Liver (tissue), 9 donors: ENCODE data around the gene PDZD2. TPM values are rescaled to one million over a fixed set of nuclear protein-coding genes. Genes with fewer than 3 reads are reported as not detected.

Source experiments
- DNase-seq: peaks from one replicate; pipeline ENCODE4 v3.0.0-alpha.2; 2017; ENCODE audit warnings: low spot score
- H3K27ac ChIP-seq, 2 donors: one replicate each; pipeline ENCODE4 v1.7.0; 2013; ENCODE audit warnings: inconsistent platforms in 2 of 2, low read length in 2 of 2, control low read depth in 1 of 2, low read depth in 1 of 2, mild to moderate bottlenecking in 1 of 2
- H3K27me3 ChIP-seq, 4 donors: one replicate each; pipeline versions ENCODE4 v1.6.1 to v1.7.0; 2013; ENCODE audit warnings: low read length in 3 of 4, inconsistent platforms in 1 of 4, mild to moderate bottlenecking in 1 of 4, moderate library complexity in 1 of 4; ENCODE audit not compliant: control insufficient read depth in 4 of 4, insufficient read depth in 4 of 4
- H3K36me3 ChIP-seq, 4 donors: one replicate each; pipeline versions ENCODE4 v1.6.1 to v1.7.0; 2013; ENCODE audit warnings: low read length in 3 of 4, mild to moderate bottlenecking in 3 of 4, low read depth in 1 of 4, moderate library complexity in 1 of 4; ENCODE audit not compliant: control insufficient read depth in 4 of 4, insufficient read depth in 3 of 4
- H3K4me1 ChIP-seq, 4 donors: one replicate each; pipeline versions ENCODE4 v1.6.1 to v1.7.0; 2013; ENCODE audit warnings: low read length in 3 of 4, mild to moderate bottlenecking in 3 of 4, moderate library complexity in 1 of 4; ENCODE audit not compliant: control insufficient read depth in 4 of 4, insufficient read depth in 4 of 4
- H3K4me3 ChIP-seq, 3 donors: one replicate each; pipeline versions ENCODE4 v1.6.1 to v1.7.0; 2013; ENCODE audit warnings: low read length in 3 of 3, control low read depth in 1 of 3, low read depth in 1 of 3, mild to moderate bottlenecking in 1 of 3
- H3K9ac ChIP-seq, 2 donors: one replicate each; pipeline ENCODE4 v1.7.0; 2013; ENCODE audit warnings: low read length in 2 of 2, mild to moderate bottlenecking in 2 of 2, moderate library complexity in 2 of 2, control low read depth in 1 of 2, low read depth in 1 of 2
- H3K9me3 ChIP-seq, 4 donors: one replicate each; pipeline versions ENCODE4 v1.6.1 to v1.7.0; 2013; ENCODE audit warnings: low read length in 3 of 4; ENCODE audit not compliant: control insufficient read depth in 4 of 4
- EGR1 ChIP-seq, 2 donors: IDR thresholded peaks; 2 replicates each; pipeline ENCODE4 v1.6.1; 2016 to 2018; ENCODE audit warnings: antibody characterized with exemption in 2 of 2, low read depth in 2 of 2
- FOXA1 ChIP-seq: IDR thresholded peaks from 2 replicates; pipeline ENCODE4 v1.6.1; 2016; ENCODE audit warnings: antibody characterized with exemption
- FOXA2 ChIP-seq: IDR thresholded peaks from 2 replicates; pipeline ENCODE4 v1.6.1; 2016; ENCODE audit warnings: antibody characterized with exemption
- GABPA ChIP-seq, 2 donors: IDR thresholded peaks in 1 of 2; conservative IDR thresholded peaks in 1 of 2; 2 replicates each; pipeline ENCODE4 v1.6.1; 2016; ENCODE audit warnings: antibody characterized with exemption in 2 of 2, mild to moderate bottlenecking in 1 of 2, moderate library complexity in 1 of 2
- HNF4A ChIP-seq, 2 donors: conservative IDR thresholded peaks; 2 replicates each; pipeline ENCODE4 v1.6.1; 2016; ENCODE audit warnings: antibody characterized with exemption in 2 of 2, mild to moderate bottlenecking in 2 of 2
- HNF4G ChIP-seq: IDR thresholded peaks from 2 replicates; pipeline ENCODE4 v1.6.1; 2016; ENCODE audit warnings: antibody characterized with exemption
- JUND ChIP-seq, 2 donors: IDR thresholded peaks; 2 replicates each; pipeline ENCODE4 v1.6.1; 2016; ENCODE audit warnings: antibody characterized with exemption in 2 of 2
- NR2F2 ChIP-seq: IDR thresholded peaks from 2 replicates; pipeline ENCODE4 v1.6.1; 2016; ENCODE audit warnings: antibody characterized with exemption
- RAD21 ChIP-seq, 2 donors: IDR thresholded peaks; 2 replicates each; pipeline ENCODE4 v1.6.1; 2016; ENCODE audit warnings: antibody characterized with exemption in 2 of 2, mild to moderate bottlenecking in 2 of 2
- RXRA ChIP-seq, 2 donors: IDR thresholded peaks; 2 replicates each; pipeline ENCODE4 v1.6.1; 2017 to 2018; ENCODE audit warnings: antibody characterized with exemption in 2 of 2, mild to moderate bottlenecking in 1 of 2
- SP1 ChIP-seq: IDR thresholded peaks from 2 replicates; pipeline ENCODE4 v1.6.1; 2018; ENCODE audit warnings: antibody characterized with exemption, mild to moderate bottlenecking
- TAF1 ChIP-seq: conservative IDR thresholded peaks from 2 replicates; pipeline ENCODE4 v1.6.1; 2016; ENCODE audit warnings: antibody characterized with exemption, mild to moderate bottlenecking
- YY1 ChIP-seq: IDR thresholded peaks from 2 replicates; pipeline ENCODE4 v1.6.1; 2016; ENCODE audit warnings: antibody characterized with exemption, mild to moderate bottlenecking
- WGBS: extraction: QIAGEN DNeasy Blood & Tissue Kit; methylation state at CpG from one replicate; pipeline ENCODE4 v1.1.7; 2013; 5-methylcytosine and 5-hydroxymethylcytosine counted together
- polyA plus RNA-seq, 2 donors: library from polyadenylated mRNA; stranded (reverse) in 1 of 2; unstranded in 1 of 2; fragments of 200-250 nt in 1 of 2; fragments of >200 nt in 1 of 2; fragmentation: Nextera tagmentation in 1 of 2; extraction: Ambion mirVana in 1 of 2; gene quantifications; one replicate each; pipeline versions ENCODE4 v1.2.1 to v1.2.3, GENCODE V29; 2013 to 2015
- total RNA-seq, 2 donors: library from RNA; depleted of rRNA; stranded (reverse); fragments of >200 nt; gene quantifications; one replicate each; pipeline ENCODE4 v1.2.3, GENCODE V29; 2014
- TF ChIP-seq, protein P1 (sequence below): IDR thresholded peaks from 2 replicates; pipeline ENCODE4 v1.6.1; 2016; ENCODE audit warnings: antibody characterized with exemption, mild to moderate bottlenecking
- TF ChIP-seq, protein P2 (sequence below): fragments of 150-350 bp; IDR thresholded peaks from 2 replicates; pipeline ENCODE4 v1.5.1; 2017; ENCODE audit warnings: improper control_type of control experiment, low read depth, low read length; ENCODE audit not compliant: missing input control
- TF ChIP-seq, protein P3 (sequence below): IDR thresholded peaks from 2 replicates; pipeline ENCODE4 v1.6.1; 2016; ENCODE audit warnings: antibody characterized with exemption
- TF ChIP-seq, protein P4 (sequence below): IDR thresholded peaks from 2 replicates; pipeline ENCODE4 v1.6.1; 2016; ENCODE audit warnings: antibody characterized with exemption
- TF ChIP-seq, protein P5 (sequence below): IDR thresholded peaks from 2 replicates; pipeline ENCODE4 v1.6.1; 2016; ENCODE audit warnings: antibody characterized with exemption
- donor health status: healthy.
- donor health status: healthy.
- donor health status: healthy.
- donor health status: healthy.
- donor health status: healthy.

Gene PDZD2
- total and polyA plus RNA-seq, 4 donors = 0.27 to 1.1 (median 0.54) TPM

DNA sequence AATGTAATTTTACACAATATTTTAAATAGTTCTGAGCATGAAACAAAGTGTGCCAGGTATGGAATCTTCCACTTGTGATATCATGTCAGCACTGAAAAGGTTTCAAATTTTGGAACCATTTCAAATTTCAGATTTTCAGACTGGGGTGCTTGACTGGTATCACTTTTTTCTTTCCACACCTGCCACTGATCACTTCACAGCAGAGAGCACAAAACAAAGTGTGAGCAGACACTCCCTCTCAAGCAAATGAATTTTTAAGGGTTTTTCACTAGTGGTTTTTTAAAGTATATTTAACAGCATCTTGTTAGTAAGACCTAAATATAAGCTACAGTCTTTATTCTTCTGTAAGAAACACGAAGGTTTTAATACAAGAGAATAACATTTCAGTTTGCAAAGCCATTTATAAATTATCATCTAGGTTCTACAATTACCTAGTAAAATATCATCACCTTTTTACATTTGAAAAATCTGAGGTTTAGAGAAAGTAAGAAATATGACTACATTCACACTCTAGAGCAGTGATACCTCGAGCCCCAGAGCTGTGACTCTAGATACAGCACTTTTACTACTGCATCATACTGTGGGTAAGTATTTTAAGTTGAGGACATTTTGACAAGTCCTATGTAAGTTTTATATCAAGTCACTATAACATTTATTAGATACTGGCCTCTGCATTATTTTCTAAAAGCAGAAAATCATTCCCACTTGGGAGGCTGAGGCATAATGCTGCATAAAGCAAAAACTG lies 520.6 kb downstream of the PDZD2 start:
- TF ChIP-seq SP1 = no peak
- no peak for TF ChIP-seq HNF4G
- no peak for TF ChIP-seq YY1
- TF ChIP-seq EGR1 (IDR thresholded peaks at IDR 0.05; ENCODE audit: low read depth in 2 of 2) = no peak
- TF ChIP-seq FOXA1 = no peak
- TF ChIP-seq HNF4A (conservative IDR thresholded peaks at IDR 0.05) = no peak
- TF ChIP-seq, protein P1, sequence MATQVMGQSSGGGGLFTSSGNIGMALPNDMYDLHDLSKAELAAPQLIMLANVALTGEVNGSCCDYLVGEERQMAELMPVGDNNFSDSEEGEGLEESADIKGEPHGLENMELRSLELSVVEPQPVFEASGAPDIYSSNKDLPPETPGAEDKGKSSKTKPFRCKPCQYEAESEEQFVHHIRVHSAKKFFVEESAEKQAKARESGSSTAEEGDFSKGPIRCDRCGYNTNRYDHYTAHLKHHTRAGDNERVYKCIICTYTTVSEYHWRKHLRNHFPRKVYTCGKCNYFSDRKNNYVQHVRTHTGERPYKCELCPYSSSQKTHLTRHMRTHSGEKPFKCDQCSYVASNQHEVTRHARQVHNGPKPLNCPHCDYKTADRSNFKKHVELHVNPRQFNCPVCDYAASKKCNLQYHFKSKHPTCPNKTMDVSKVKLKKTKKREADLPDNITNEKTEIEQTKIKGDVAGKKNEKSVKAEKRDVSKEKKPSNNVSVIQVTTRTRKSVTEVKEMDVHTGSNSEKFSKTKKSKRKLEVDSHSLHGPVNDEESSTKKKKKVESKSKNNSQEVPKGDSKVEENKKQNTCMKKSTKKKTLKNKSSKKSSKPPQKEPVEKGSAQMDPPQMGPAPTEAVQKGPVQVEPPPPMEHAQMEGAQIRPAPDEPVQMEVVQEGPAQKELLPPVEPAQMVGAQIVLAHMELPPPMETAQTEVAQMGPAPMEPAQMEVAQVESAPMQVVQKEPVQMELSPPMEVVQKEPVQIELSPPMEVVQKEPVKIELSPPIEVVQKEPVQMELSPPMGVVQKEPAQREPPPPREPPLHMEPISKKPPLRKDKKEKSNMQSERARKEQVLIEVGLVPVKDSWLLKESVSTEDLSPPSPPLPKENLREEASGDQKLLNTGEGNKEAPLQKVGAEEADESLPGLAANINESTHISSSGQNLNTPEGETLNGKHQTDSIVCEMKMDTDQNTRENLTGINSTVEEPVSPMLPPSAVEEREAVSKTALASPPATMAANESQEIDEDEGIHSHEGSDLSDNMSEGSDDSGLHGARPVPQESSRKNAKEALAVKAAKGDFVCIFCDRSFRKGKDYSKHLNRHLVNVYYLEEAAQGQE = no peak
- TF ChIP-seq NR2F2 = no peak
- TF ChIP-seq RAD21 (IDR thresholded peaks at IDR 0.05) = no peak
- TF ChIP-seq, protein P2, sequence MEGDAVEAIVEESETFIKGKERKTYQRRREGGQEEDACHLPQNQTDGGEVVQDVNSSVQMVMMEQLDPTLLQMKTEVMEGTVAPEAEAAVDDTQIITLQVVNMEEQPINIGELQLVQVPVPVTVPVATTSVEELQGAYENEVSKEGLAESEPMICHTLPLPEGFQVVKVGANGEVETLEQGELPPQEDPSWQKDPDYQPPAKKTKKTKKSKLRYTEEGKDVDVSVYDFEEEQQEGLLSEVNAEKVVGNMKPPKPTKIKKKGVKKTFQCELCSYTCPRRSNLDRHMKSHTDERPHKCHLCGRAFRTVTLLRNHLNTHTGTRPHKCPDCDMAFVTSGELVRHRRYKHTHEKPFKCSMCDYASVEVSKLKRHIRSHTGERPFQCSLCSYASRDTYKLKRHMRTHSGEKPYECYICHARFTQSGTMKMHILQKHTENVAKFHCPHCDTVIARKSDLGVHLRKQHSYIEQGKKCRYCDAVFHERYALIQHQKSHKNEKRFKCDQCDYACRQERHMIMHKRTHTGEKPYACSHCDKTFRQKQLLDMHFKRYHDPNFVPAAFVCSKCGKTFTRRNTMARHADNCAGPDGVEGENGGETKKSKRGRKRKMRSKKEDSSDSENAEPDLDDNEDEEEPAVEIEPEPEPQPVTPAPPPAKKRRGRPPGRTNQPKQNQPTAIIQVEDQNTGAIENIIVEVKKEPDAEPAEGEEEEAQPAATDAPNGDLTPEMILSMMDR = no peak
- TF ChIP-seq JUND (IDR thresholded peaks at IDR 0.05) = no peak
- TF ChIP-seq RXRA (IDR thresholded peaks at IDR 0.05) = no peak
- TF ChIP-seq, protein P3, sequence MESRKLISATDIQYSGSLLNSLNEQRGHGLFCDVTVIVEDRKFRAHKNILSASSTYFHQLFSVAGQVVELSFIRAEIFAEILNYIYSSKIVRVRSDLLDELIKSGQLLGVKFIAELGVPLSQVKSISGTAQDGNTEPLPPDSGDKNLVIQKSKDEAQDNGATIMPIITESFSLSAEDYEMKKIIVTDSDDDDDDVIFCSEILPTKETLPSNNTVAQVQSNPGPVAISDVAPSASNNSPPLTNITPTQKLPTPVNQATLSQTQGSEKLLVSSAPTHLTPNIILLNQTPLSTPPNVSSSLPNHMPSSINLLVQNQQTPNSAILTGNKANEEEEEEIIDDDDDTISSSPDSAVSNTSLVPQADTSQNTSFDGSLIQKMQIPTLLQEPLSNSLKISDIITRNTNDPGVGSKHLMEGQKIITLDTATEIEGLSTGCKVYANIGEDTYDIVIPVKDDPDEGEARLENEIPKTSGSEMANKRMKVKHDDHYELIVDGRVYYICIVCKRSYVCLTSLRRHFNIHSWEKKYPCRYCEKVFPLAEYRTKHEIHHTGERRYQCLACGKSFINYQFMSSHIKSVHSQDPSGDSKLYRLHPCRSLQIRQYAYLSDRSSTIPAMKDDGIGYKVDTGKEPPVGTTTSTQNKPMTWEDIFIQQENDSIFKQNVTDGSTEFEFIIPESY = no peak
- TF ChIP-seq, protein P4, sequence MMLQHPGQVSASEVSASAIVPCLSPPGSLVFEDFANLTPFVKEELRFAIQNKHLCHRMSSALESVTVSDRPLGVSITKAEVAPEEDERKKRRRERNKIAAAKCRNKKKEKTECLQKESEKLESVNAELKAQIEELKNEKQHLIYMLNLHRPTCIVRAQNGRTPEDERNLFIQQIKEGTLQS = no peak
- no peak for TF ChIP-seq TAF1
- TF ChIP-seq, protein P5, sequence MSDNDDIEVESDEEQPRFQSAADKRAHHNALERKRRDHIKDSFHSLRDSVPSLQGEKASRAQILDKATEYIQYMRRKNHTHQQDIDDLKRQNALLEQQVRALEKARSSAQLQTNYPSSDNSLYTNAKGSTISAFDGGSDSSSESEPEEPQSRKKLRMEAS = no peak
- no peak for TF ChIP-seq GABPA (IDR thresholded peaks at IDR 0.05 in 1 of 2, conservative IDR thresholded peaks at IDR 0.05 in 1 of 2)
- TF ChIP-seq FOXA2 = no peak
- DNase-seq = no peak
- 87% methylated on average over 2 of the region's 2 CpGs for WGBS
- H3K4me1 ChIP-seq = peaks cover under 1 to 38% (median 12%) of the 10 kb centered on the region in 4 donors
- H3K36me3 ChIP-seq = peaks cover 0 to 6% (median 0%) of the 10 kb centered on the region in 4 donors
- no peak overlapping the region for H3K4me3 ChIP-seq
- H3K27ac ChIP-seq = no peak overlapping the region
- H3K27me3 ChIP-seq = no peaks in the 10 kb centered on the region
- no peak overlapping the region for H3K9ac ChIP-seq
- H3K9me3 ChIP-seq = no peaks in the 10 kb centered on the region
